Measurements from ENCODE around the gene GREM2. TPM values are rescaled to one million over a fixed set of nuclear protein-coding genes. Genes with fewer than 3 reads are reported as not detected.

GREM2 gene
- total RNA-seq, 6 experiments from 2014 or later: 4.9 to 15.3 (median 14.3) TPM

DNA sequence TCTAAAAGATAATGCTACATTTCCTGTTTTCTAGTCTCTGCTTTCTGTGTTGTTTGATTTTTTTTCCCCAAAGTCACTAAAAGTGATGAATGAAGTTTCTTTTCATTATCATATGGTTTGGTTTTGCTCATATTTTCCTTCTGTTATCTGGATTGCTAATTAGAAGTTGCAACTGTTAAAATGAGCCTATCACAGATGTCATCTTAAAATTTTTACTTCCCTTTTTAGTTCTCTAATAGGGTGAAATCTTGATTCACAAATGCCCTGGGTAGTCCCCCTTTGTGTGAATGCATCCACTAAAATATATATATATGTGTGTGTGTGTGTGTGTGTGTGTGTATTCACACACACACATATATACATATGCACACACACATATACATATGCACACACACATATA, 144.1 kb downstream of the GREM2 start:
- H3K27me3 Mint-ChIP-seq (ENCODE audit: insufficient read depth): peaks cover 16% of the 10 kb centered on the region
- peaks cover 59% of the 10 kb centered on the region for H3K4me1 Mint-ChIP-seq (ENCODE audit: low read depth)
- no peak overlapping the region for H3K4me3 Mint-ChIP-seq
- TF ChIP-seq CTCF (IDR thresholded peaks at IDR 0.05): no peak
- no peaks in the 10 kb centered on the region for H3K9me3 Mint-ChIP-seq
- no peak overlapping the region for H3K27ac Mint-ChIP-seq
- DNase-seq: no peak
- H3K36me3 Mint-ChIP-seq (ENCODE audit: low read depth): peaks cover 52% of the 10 kb centered on the region

- Mint-ChIP-seq H3K9me3 (no peaks in the 10 kb centered on the region), H3K4me3 (no peak overlapping the region), H3K27ac (0 out of 2 replicates have a peak overlapping the region, but pooled peaks have one; percentile 34), H3K27me3 (ENCODE audit: insufficient read depth) (peaks cover 12% of the 10 kb centered on the region), H3K4me1 (ENCODE audit: low read depth) (peaks cover 65% of the 10 kb centered on the region), H3K36me3 (ENCODE audit: low read depth) (peaks cover 51% of the 10 kb centered on the region)
- no peak for DNase-seq
- TF ChIP-seq CTCF (IDR thresholded peaks at IDR 0.05): no peak
Observed at GRCh38 chr1:240466509-240466908, 145.4 kb downstream of the GREM2 start.

DNA sequence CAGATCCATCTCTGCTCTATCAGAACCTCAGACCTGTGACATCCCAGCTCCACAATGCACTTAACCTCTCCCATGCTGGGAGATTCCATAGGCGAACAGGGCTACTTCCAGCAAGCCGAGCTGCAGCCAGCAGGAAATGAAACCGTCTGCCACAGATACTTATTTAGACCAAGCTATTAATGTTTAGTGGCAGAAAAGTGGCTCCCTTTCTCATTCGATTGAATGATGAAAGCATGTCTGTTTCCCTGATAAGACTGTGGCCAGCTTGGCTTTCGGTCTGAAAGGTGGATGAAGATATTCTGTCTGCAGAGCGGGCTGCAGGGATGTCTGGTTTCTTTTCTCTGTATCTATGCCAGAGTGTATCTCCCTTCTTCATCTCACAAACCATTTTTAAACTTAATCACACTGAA, 146.4 kb downstream of the GREM2 start:
- Mint-ChIP-seq H3K27ac (peak overlapping the region; percentile 77; the same call in 1 of the 2 replicates), H3K9me3 (no peaks in the 10 kb centered on the region), H3K4me1 (ENCODE audit: low read depth) (peaks cover 73% of the 10 kb centered on the region), H3K36me3 (ENCODE audit: low read depth) (peaks cover 60% of the 10 kb centered on the region), H3K4me3 (peak overlapping the region; percentile 52), H3K27me3 (ENCODE audit: insufficient read depth) (peaks cover 17% of the 10 kb centered on the region)
- no peak for DNase-seq
- TF ChIP-seq CTCF (IDR thresholded peaks at IDR 0.05): no peak

- H3K27me3 Mint-ChIP-seq (ENCODE audit: insufficient read depth): peaks cover 17% of the 10 kb centered on the region
- H3K36me3 Mint-ChIP-seq (ENCODE audit: low read depth): peaks cover 57% of the 10 kb centered on the region
- no peak for TF ChIP-seq CTCF (IDR thresholded peaks at IDR 0.05)
- H3K27ac Mint-ChIP-seq: peak overlapping the region; percentile 77
- H3K4me1 Mint-ChIP-seq (ENCODE audit: low read depth): peaks cover 75% of the 10 kb centered on the region
- no peaks in the 10 kb centered on the region for H3K9me3 Mint-ChIP-seq
- peak; percentile 36 for DNase-seq
- H3K4me3 Mint-ChIP-seq: peak overlapping the region; percentile 24
Observed at GRCh38 chr1:240464099-240464498, 147.9 kb downstream of the GREM2 start.

DNA sequence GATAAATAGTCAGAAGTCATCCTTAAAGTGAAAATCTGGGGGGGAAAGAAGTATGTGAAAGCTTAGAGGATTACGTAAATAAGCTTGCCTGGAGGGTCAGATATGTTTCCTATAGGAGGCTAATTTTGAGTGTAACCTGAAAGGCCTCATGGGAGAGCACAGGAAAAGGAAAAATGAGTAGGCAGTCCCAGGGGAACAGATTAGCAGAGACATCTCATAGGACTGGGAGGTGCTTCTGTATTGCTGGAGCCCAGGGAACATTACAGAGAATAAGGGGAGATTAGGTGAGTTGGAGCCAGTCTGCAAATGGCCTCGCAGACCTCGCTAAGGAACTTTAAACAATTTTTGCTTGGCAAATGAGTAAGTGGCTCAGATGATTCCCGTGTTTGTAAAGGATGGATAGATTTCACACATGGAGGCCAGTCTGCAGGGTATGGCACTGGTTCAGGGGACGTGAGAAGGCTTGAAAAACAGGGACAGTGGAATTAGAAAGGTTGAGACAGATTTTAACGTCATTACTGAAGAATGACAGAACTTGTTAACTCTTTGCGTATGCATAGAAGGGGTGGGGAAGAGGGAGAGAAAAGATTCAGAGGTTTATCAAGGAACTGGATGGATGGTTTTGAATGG, 149.1 kb downstream of the GREM2 start:
- no peak for DNase-seq
- TF ChIP-seq CTCF (IDR thresholded peaks at IDR 0.05): no peak
- Mint-ChIP-seq H3K4me1 (ENCODE audit: low read depth) (peaks cover 79% of the 10 kb centered on the region), H3K36me3 (ENCODE audit: low read depth) (peaks cover 47% of the 10 kb centered on the region), H3K9me3 (no peaks in the 10 kb centered on the region), H3K27me3 (ENCODE audit: insufficient read depth) (peaks cover 17% of the 10 kb centered on the region), H3K4me3 (peak overlapping the region; percentile 24; the same call in 1 of the 2 replicates), H3K27ac (peak overlapping the region; percentile 77)
